Endodermal cell (in vitro differentiated cells): ENCODE results near the gene CCDC61. TPM values are rescaled to one million over a fixed set of nuclear protein-coding genes. Genes with fewer than 3 reads are reported as not detected.

ENCODE experiments used
- DNase-seq: peaks from one replicate; pipeline ENCODE4 v3.0.0-alpha.2; 2017
- H3K27ac ChIP-seq: 2 replicates; pipeline ENCODE4 v1.5.1; 2013; ENCODE audit warnings: mild to moderate bottlenecking, low read depth, low read length, moderate library complexity
- H3K27me3 ChIP-seq: 2 replicates; pipeline ENCODE4 v1.6.1; 2013; ENCODE audit warnings: mild to moderate bottlenecking, low read length, moderate library complexity; ENCODE audit not compliant: insufficient read depth, control insufficient read depth, poor library complexity, severe bottlenecking
- H3K36me3 ChIP-seq: 2 replicates; pipeline ENCODE4 v1.7.0; 2013; ENCODE audit warnings: mild to moderate bottlenecking, low read length, moderate library complexity; ENCODE audit not compliant: control insufficient read depth, insufficient read depth
- H3K4me1 ChIP-seq: one replicate; pipeline ENCODE4 v1.7.0; 2013; ENCODE audit warnings: low read length; ENCODE audit not compliant: control insufficient read depth, insufficient read depth
- H3K4me3 ChIP-seq: 2 replicates; pipeline ENCODE4 v1.5.1; 2013; ENCODE audit warnings: mild to moderate bottlenecking, low read length, moderate library complexity
- H3K9ac ChIP-seq: 2 replicates; pipeline ENCODE4 v1.6.1; 2013; ENCODE audit warnings: mild to moderate bottlenecking, low read length, moderate library complexity; ENCODE audit not compliant: poor library complexity, severe bottlenecking; ENCODE audit errors: extremely low read depth
- H3K9me3 ChIP-seq: 2 replicates; pipeline ENCODE4 v1.6.1; 2013; ENCODE audit warnings: mild to moderate bottlenecking, low read length, moderate library complexity; ENCODE audit not compliant: control insufficient read depth
- H3K27ac Mint-ChIP-seq: 2 replicates; pipeline ENCODE4 v1.8.0; 2020; ENCODE audit warnings: mixed read lengths
- H3K27me3 Mint-ChIP-seq: 2 replicates; pipeline ENCODE4 v1.8.0; 2021; ENCODE audit warnings: mild to moderate bottlenecking, mixed read lengths; ENCODE audit not compliant: insufficient read depth
- H3K36me3 Mint-ChIP-seq: 2 replicates; pipeline ENCODE4 v1.8.0; 2020; ENCODE audit warnings: low read depth, mixed read lengths
- H3K4me1 Mint-ChIP-seq: 2 replicates; pipeline ENCODE4 v1.8.0; 2020; ENCODE audit warnings: mixed read lengths
- H3K4me3 Mint-ChIP-seq: 2 replicates; pipeline ENCODE4 v1.8.0; 2020; ENCODE audit warnings: mild to moderate bottlenecking, moderate library complexity, mixed read lengths
- H3K9me3 Mint-ChIP-seq: 2 replicates; pipeline ENCODE4 v1.8.0; 2020; ENCODE audit warnings: mild to moderate bottlenecking, mixed read lengths
- CTCF ChIP-seq: fragments of 200-600 bp; sonication (generic); conservative IDR thresholded peaks from 2 replicates; pipeline ENCODE4 v1.5.0; 2021; ENCODE audit warnings: antibody characterized with exemption, mild to moderate bottlenecking
- WGBS, 2 experiments: methylation state at CpG; one replicate each; pipeline versions ENCODE4 v1.1.5 to v1.1.7; 2013; ENCODE audit warnings: missing lambda C conversion rate in 2 of 2, mixed read lengths in 1 of 2; ENCODE audit not compliant: insufficient coverage in 1 of 2, insufficient read length in 1 of 2; 5-methylcytosine and 5-hydroxymethylcytosine counted together
- total RNA-seq, 2 donors: library from RNA; stranded (reverse); fragmentation: NEBNext Ultra II Directional in 1 of 2; extraction: Animal tissue kit (Norgen Biotek cat#: 25700) in 1 of 2; gene quantifications; 2 replicates in 1 of 2; 3 replicates in 1 of 2; pipeline ENCODE4 v1.2.1, GENCODE V29; 2021

CCDC61 gene
- total RNA-seq, 2 donors from 2014 or later, result 23.2 to 23.6 TPM

- Histone ChIP-seq H3K27me3 (peaks cover 31% of the 10 kb centered on the region), H3K9ac (no peak overlapping the region), H3K4me1 (no peaks in the 10 kb centered on the region), H3K36me3 (no peaks in the 10 kb centered on the region), H3K27ac (peak overlapping the region; percentile 79), H3K9me3 (no peaks in the 10 kb centered on the region), H3K4me3 (no peak overlapping the region)
- Mint-ChIP-seq H3K27ac (no peak overlapping the region), H3K4me3 (no peak overlapping the region), H3K9me3 (no peaks in the 10 kb centered on the region), H3K27me3 (peaks cover 74% of the 10 kb centered on the region), H3K4me1 (peaks cover 2% of the 10 kb centered on the region), H3K36me3 (no peaks in the 10 kb centered on the region)
- TF ChIP-seq CTCF, result no peak
- DNase-seq, result peak; percentile 62
- 75 to 79% methylated on average over 7 to 11 of the region's 13 CpGs for WGBS, 2 experiments
Measured at GRCh38 chr19:45955905-45956608, 39.2 kb upstream of the CCDC61 start.

- H3K27me3 Mint-ChIP-seq, result peaks cover 81% of the 10 kb centered on the region
- 96 to 100% methylated on average over 4 to 6 of the region's 6 CpGs for WGBS, 2 experiments
- Histone ChIP-seq H3K27me3 (peaks cover 34% of the 10 kb centered on the region), H3K36me3 (no peaks in the 10 kb centered on the region), H3K4me3 (no peak overlapping the region), H3K9ac (no peak overlapping the region), H3K4me1 (no peaks in the 10 kb centered on the region), H3K27ac (no peak overlapping the region), H3K9me3 (no peaks in the 10 kb centered on the region)
- no peaks in the 10 kb centered on the region for H3K9me3 Mint-ChIP-seq
- H3K4me3 Mint-ChIP-seq, result no peak overlapping the region
- no peak for TF ChIP-seq CTCF
- H3K27ac Mint-ChIP-seq, result no peak overlapping the region
- no peaks in the 10 kb centered on the region for H3K36me3 Mint-ChIP-seq
- H3K4me1 Mint-ChIP-seq, result no peaks in the 10 kb centered on the region
- DNase-seq, result no peak
Measured at GRCh38 chr19:45958320-45958719, 36.9 kb upstream of the CCDC61 start.

- WGBS, 2 experiments, result 90 to 96% methylated on average over 6 to 12 of the region's 12 CpGs
- H3K4me3 ChIP-seq, result no peak overlapping the region
- Mint-ChIP-seq H3K4me1 (no peaks in the 10 kb centered on the region), H3K36me3 (no peaks in the 10 kb centered on the region), H3K27me3 (peaks cover 80% of the 10 kb centered on the region), H3K9me3 (no peaks in the 10 kb centered on the region), H3K27ac (no peak overlapping the region), H3K4me3 (no peak overlapping the region)
- no peak for DNase-seq
- H3K9me3 ChIP-seq, result no peaks in the 10 kb centered on the region
- no peak overlapping the region for H3K27ac ChIP-seq
- H3K27me3 ChIP-seq, result peaks cover 34% of the 10 kb centered on the region
- TF ChIP-seq CTCF, result no peak
- no peak overlapping the region for H3K9ac ChIP-seq
- H3K4me1 ChIP-seq, result no peaks in the 10 kb centered on the region
- no peaks in the 10 kb centered on the region for H3K36me3 ChIP-seq
Measured at GRCh38 chr19:45958769-45959516, 36.3 kb upstream of the CCDC61 start.
